ENCODE results near the gene SMIM15.

- TF ChIP-seq, protein P1, sequence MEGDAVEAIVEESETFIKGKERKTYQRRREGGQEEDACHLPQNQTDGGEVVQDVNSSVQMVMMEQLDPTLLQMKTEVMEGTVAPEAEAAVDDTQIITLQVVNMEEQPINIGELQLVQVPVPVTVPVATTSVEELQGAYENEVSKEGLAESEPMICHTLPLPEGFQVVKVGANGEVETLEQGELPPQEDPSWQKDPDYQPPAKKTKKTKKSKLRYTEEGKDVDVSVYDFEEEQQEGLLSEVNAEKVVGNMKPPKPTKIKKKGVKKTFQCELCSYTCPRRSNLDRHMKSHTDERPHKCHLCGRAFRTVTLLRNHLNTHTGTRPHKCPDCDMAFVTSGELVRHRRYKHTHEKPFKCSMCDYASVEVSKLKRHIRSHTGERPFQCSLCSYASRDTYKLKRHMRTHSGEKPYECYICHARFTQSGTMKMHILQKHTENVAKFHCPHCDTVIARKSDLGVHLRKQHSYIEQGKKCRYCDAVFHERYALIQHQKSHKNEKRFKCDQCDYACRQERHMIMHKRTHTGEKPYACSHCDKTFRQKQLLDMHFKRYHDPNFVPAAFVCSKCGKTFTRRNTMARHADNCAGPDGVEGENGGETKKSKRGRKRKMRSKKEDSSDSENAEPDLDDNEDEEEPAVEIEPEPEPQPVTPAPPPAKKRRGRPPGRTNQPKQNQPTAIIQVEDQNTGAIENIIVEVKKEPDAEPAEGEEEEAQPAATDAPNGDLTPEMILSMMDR (IDR thresholded peaks at IDR 0.05) = no peak
- TF ChIP-seq POLR2A (IDR thresholded peaks at IDR 0.05) (no peak), EP300 (IDR thresholded peaks at IDR 0.05) (no peak)
Measured at GRCh38 chr5:61163905-61164304, 1.6 kb upstream of the SMIM15 start.

Measured in ovary (tissue), 3 donors.